Naive thymus-derived CD8-positive, alpha-beta T cell (primary cell): ENCODE results near the gene CCDC97. TPM values are rescaled to one million over a fixed set of nuclear protein-coding genes. Genes with fewer than 3 reads are reported as not detected.

ENCODE experiments used
- ATAC-seq, 2 donors: fragments of 150-1000 bp; cut with Tn5 transposase in 1 of 2; sonication (Bioruptor Pico), chemical (Tn5 transposase) in 1 of 2; 1 replicate in 1 of 2; 2 replicates in 1 of 2; pipeline ENCODE4 v1.10.0; 2021; ENCODE audit warnings: mild to moderate bottlenecking in 2 of 2, moderate library complexity in 2 of 2
- POLR2A ChIA-PET: fragments of 350-600 bp; sonication (Branson Sonifier 250); formaldehyde crosslinking; loops from one replicate; lab custom pipeline; 2021; ENCODE audit warnings: antibody characterized with exemption; lab: Charles Lee
- DNase-seq, 10 donors: peaks; one replicate each; pipeline versions ENCODE4 v3.0.0 to v3.0.0-alpha.2; 2020 to 2022
- H3K27ac Mint-ChIP-seq, 10 donors: one replicate each; pipeline ENCODE4 v1.8.0; 2020 to 2022; ENCODE audit warnings: mild to moderate bottlenecking in 10 of 10, mixed read lengths in 10 of 10, moderate library complexity in 4 of 10, inconsistent platforms in 1 of 10
- H3K27me3 Mint-ChIP-seq, 5 donors: one replicate each; pipeline ENCODE4 v1.8.0; 2021 to 2022; ENCODE audit warnings: mixed read lengths in 5 of 5
- H3K36me3 Mint-ChIP-seq, 3 donors: one replicate each; pipeline ENCODE4 v1.8.0; 2020 to 2022; ENCODE audit warnings: mixed read lengths in 3 of 3, mild to moderate bottlenecking in 2 of 3, inconsistent platforms in 1 of 3
- H3K4me1 Mint-ChIP-seq, 4 donors: one replicate each; pipeline ENCODE4 v1.8.0; 2021 to 2022; ENCODE audit warnings: mixed read lengths in 4 of 4
- H3K4me3 Mint-ChIP-seq, 10 donors: one replicate each; pipeline ENCODE4 v1.8.0; 2020 to 2022; ENCODE audit warnings: mild to moderate bottlenecking in 10 of 10, mixed read lengths in 10 of 10, moderate library complexity in 6 of 10, inconsistent platforms in 1 of 10
- H3K9me3 Mint-ChIP-seq, 9 donors: one replicate each; pipeline ENCODE4 v1.8.0; 2020 to 2022; ENCODE audit warnings: mixed read lengths in 9 of 9, mild to moderate bottlenecking in 3 of 9, inconsistent platforms in 1 of 9, moderate library complexity in 1 of 9
- polyA plus RNA-seq, 3 donors: library from polyadenylated mRNA; unstranded; fragments of 300-500 nt; fragmentation: Illumina TruSeq; gene quantifications; one replicate each; pipeline ENCODE4 v1.2.3, GENCODE V29; 2021
- total RNA-seq, 8 experiments: library from RNA in 2 of 8; stranded (reverse) in 2 of 8; gene quantifications; one replicate each; pipeline ENCODE4 v1.2.3 and lab custom pipeline; 2021 to 2026

CCDC97 gene
- total RNA-seq: 10 to 100 TPM; 46.6 to 49.1 TPM
- polyA plus RNA-seq: 10 to 100 TPM; 15.6 to 25.0 (median 24.6) TPM
- 13.3 to 27.2 (median 21.4) reads per million in 6 experiments for total RNA-seq (lab: John Stamatoyannopoulos, UW)

- peaks cover 0 to 3% (median 0%) of the 10 kb centered on the region in 5 donors for H3K27me3 Mint-ChIP-seq
- H3K27ac Mint-ChIP-seq: peak within 1 kb of the TSS; percentile 94 to 100 (median 99)
- no peaks in the 10 kb centered on the region for H3K9me3 Mint-ChIP-seq
- DNase-seq: peak; percentile 82 to 97 (median 90)
- H3K4me3 Mint-ChIP-seq: peak within 1 kb of the TSS; percentile 93 to 99 (median 97)
- ATAC-seq: peak; percentile 67 to 69
- POLR2A ChIA-PET: interaction anchor here (0.5 to 11.3 kb wide), 14 partner anchors 8 to 239 kb away, joined by 3 to 300 read pairs (median 7); partner anchors contain the start of genes B9D2, DMAC2, HNRNPUL1 and TGFB1
- H3K36me3 Mint-ChIP-seq: peaks cover 5 to 48% (median 12%) of the 10 kb centered on the region in 3 donors
- H3K4me1 Mint-ChIP-seq: peaks cover 34 to 85% (median 82%) of the 10 kb centered on the region in 4 donors
Observed at GRCh38 chr19:41310033-41310831, at the start of gene CCDC97. TSS of gene CCDC97 (plus strand) at chr19:41310172. CDS start at chr19:41310311, 139 bp downstream.

- POLR2A ChIA-PET: interaction anchor here (0.5 to 9.0 kb wide), 20 partner anchors 9 to 599 kb away, joined by 3 to 300 read pairs (median 10); partner anchors contain the start of genes B9D2, CCDC97, DMAC2 and RAB4B
- ATAC-seq (no peak), DNase-seq (no peak)
- Mint-ChIP-seq H3K27me3 (peaks cover 0 to 9% (median 0%) of the 10 kb centered on the region in 5 donors), H3K9me3 (peaks cover 0 to 3% (median 0%) of the 10 kb centered on the region in 9 donors), H3K27ac (peak overlapping the region; percentile 100), H3K4me1 (peaks cover 26 to 49% (median 32%) of the 10 kb centered on the region in 4 donors), H3K36me3 (peaks cover 0 to 6% (median 0%) of the 10 kb centered on the region in 3 donors), H3K4me3 (peak overlapping the region; percentile 82 to 100 (median 98))
Observed at GRCh38 chr19:41261474-41262190, 48.3 kb upstream of the CCDC97 start.

GRCh38 chr19:41263042-41263849 lies 46.7 kb upstream of the CCDC97 start:
- H3K27ac Mint-ChIP-seq: peak overlapping the region; percentile 100
- H3K36me3 Mint-ChIP-seq: peaks cover 0 to 17% (median 0%) of the 10 kb centered on the region in 3 donors
- POLR2A ChIA-PET: interaction anchor here (0.6 to 9.0 kb wide), 66 partner anchors 8 to 1827 kb away, joined by 3 to 300 read pairs (median 4); partner anchors contain the start of genes ACTMAP, AKT2, B9D2 and CCDC97
- DNase-seq: peak; percentile 67 to 98 (median 92)
- peak; percentile 55 to 59 for ATAC-seq
- peaks cover 0 to 3% (median 0%) of the 10 kb centered on the region in 9 donors for H3K9me3 Mint-ChIP-seq
- peak overlapping the region; percentile 82 to 100 (median 98) for H3K4me3 Mint-ChIP-seq
- peaks cover 0 to 9% (median 0%) of the 10 kb centered on the region in 5 donors for H3K27me3 Mint-ChIP-seq
- H3K4me1 Mint-ChIP-seq: peaks cover 34 to 63% (median 47%) of the 10 kb centered on the region in 4 donors

- peaks cover 0 to 3% (median 0%) of the 10 kb centered on the region in 9 donors for H3K9me3 Mint-ChIP-seq
- POLR2A ChIA-PET: interaction anchor here (0.6 to 9.0 kb wide), 52 partner anchors 8 to 1828 kb away, joined by 3 to 300 read pairs (median 5); partner anchors contain the start of genes ACTMAP, AKT2, B9D2 and CCDC97
- H3K4me3 Mint-ChIP-seq: peak within 1 kb of the TSS; percentile 82 to 100 (median 98)
- peaks cover 0 to 25% (median 0%) of the 10 kb centered on the region in 3 donors for H3K36me3 Mint-ChIP-seq
- ATAC-seq: peak; percentile 55 to 57
- peaks cover 34 to 63% (median 48%) of the 10 kb centered on the region in 4 donors for H3K4me1 Mint-ChIP-seq
- H3K27me3 Mint-ChIP-seq: peaks cover 0 to 9% (median 0%) of the 10 kb centered on the region in 5 donors
- DNase-seq: peak; percentile 95 to 100 (median 100)
- peak within 1 kb of the TSS; percentile 100 for H3K27ac Mint-ChIP-seq
Observed at GRCh38 chr19:41263850-41264580, 46.0 kb upstream of the CCDC97 start, which contains the start of gene HNRNPUL1. TSS of gene HNRNPUL1 (plus strand) at chr19:41264372. CDS start at chr19:41264504, 132 bp downstream.

GRCh38 chr19:41264581-41265394 lies 45.2 kb upstream of the CCDC97 start:
- Mint-ChIP-seq H3K27ac (peak overlapping the region; percentile 100), H3K4me1 (peaks cover 34 to 63% (median 48%) of the 10 kb centered on the region in 4 donors), H3K27me3 (peaks cover 0 to 9% (median 0%) of the 10 kb centered on the region in 5 donors), H3K36me3 (peaks cover 0 to 31% (median 0%) of the 10 kb centered on the region in 3 donors), H3K4me3 (peak overlapping the region; percentile 82 to 100 (median 98)), H3K9me3 (peaks cover 0 to 3% (median 0%) of the 10 kb centered on the region in 9 donors)
- ATAC-seq: no peak
- DNase-seq: peak; percentile 29 to 80 (median 46)
- POLR2A ChIA-PET: interaction anchor here (0.6 to 9.0 kb wide), 37 partner anchors 10 to 1829 kb away, joined by 3 to 300 read pairs (median 7); partner anchors contain the start of genes ACTMAP, AKT2, B9D2 and CCDC97

GRCh38 chr19:41265395-41266153 lies 44.4 kb upstream of the CCDC97 start:
- ATAC-seq: no peak
- H3K27me3 Mint-ChIP-seq: peaks cover 0 to 9% (median 0%) of the 10 kb centered on the region in 5 donors
- peak overlapping the region; percentile 82 to 100 (median 98) for H3K4me3 Mint-ChIP-seq
- peaks cover 34 to 63% (median 48%) of the 10 kb centered on the region in 4 donors for H3K4me1 Mint-ChIP-seq
- POLR2A ChIA-PET: interaction anchor here (0.7 to 9.0 kb wide), 13 partner anchors 9 to 965 kb away, joined by 3 to 300 read pairs (median 5); partner anchors contain the start of genes CCDC97, RAB4B and TGFB1
- H3K27ac Mint-ChIP-seq: peak overlapping the region; percentile 95 to 100 (median 100)
- peaks cover 0 to 3% (median 0%) of the 10 kb centered on the region in 9 donors for H3K9me3 Mint-ChIP-seq
- no peak for DNase-seq
- H3K36me3 Mint-ChIP-seq: peaks cover 0 to 37% (median 0%) of the 10 kb centered on the region in 3 donors

GRCh38 chr19:41269055-41269454 lies 40.9 kb upstream of the CCDC97 start:
- H3K27me3 Mint-ChIP-seq: peaks cover 0 to 2% (median 0%) of the 10 kb centered on the region in 5 donors
- DNase-seq: no peak
- H3K36me3 Mint-ChIP-seq: peaks cover 4 to 72% (median 12%) of the 10 kb centered on the region in 3 donors
- no peak overlapping the region for H3K4me3 Mint-ChIP-seq
- H3K4me1 Mint-ChIP-seq: peaks cover 23 to 44% (median 34%) of the 10 kb centered on the region in 4 donors
- no peaks in the 10 kb centered on the region for H3K9me3 Mint-ChIP-seq
- H3K27ac Mint-ChIP-seq: peak overlapping the region in 1 of 10 donors; percentile 56
- no peak for ATAC-seq
- POLR2A ChIA-PET: interaction anchor here (0.6 kb wide), 1 partner anchor 606 kb away, joined by 4 read pairs; no protein-coding TSS in a partner anchor

- no peaks in the 10 kb centered on the region for H3K9me3 Mint-ChIP-seq
- POLR2A ChIA-PET: interaction anchor here (0.7 kb wide), 1 partner anchor 94 kb away, joined by 4 read pairs; the partner anchor contains the start of gene B9D2
- no peak for ATAC-seq
Observed at GRCh38 chr19:41269571-41269970, 40.4 kb upstream of the CCDC97 start.

GRCh38 chr19:41273076-41273475 lies 36.9 kb upstream of the CCDC97 start:
- POLR2A ChIA-PET: interaction anchor here (0.9 kb wide), 1 partner anchor 10 kb away, joined by 4 read pairs; no protein-coding TSS in a partner anchor
- Mint-ChIP-seq H3K27me3 (no peaks in the 10 kb centered on the region), H3K9me3 (no peaks in the 10 kb centered on the region), H3K36me3 (peaks cover 17 to 97% (median 21%) of the 10 kb centered on the region in 3 donors), H3K27ac (peak overlapping the region in 5 of 10 donors; percentile 15 to 69 (median 43)), H3K4me1 (peaks cover under 1 to 17% (median 9%) of the 10 kb centered on the region in 4 donors), H3K4me3 (no peak overlapping the region)
- peak in 1 of 2 donors; percentile 20 for ATAC-seq
- no peak for DNase-seq

More at GRCh38 chr19:41269571-41269970, 40.4 kb upstream of the CCDC97 start:
- Mint-ChIP-seq H3K4me1 (peaks cover 23 to 44% (median 34%) of the 10 kb centered on the region in 4 donors), H3K27me3 (no peaks in the 10 kb centered on the region), H3K27ac (peak overlapping the region in 1 of 10 donors; percentile 36), H3K36me3 (peaks cover 6 to 77% (median 12%) of the 10 kb centered on the region in 3 donors), H3K4me3 (no peak overlapping the region)
- DNase-seq: no peak
